GM19467 (cell line): ENCODE results near the gene RPP21.
"Not testable (repeated sequence)": the region's sequence is repeated elsewhere in the genome, so short reads cannot be mapped to it uniquely, and the experiment has no call there.

Source experiments
- ATAC-seq: cut with Tn5 transposase; IDR thresholded peaks from one replicate; pipeline ENCODE4 v1.9.1; 2021; ENCODE audit warnings: mild to moderate bottlenecking, moderate library complexity; ENCODE audit not compliant: unreplicated experiment

The RPP21 gene

GRCh38 chr6:30369280-30369679 is 24.3 kb downstream of the RPP21 start:
- not testable (repeated sequence) for ATAC-seq

GRCh38 chr6:30378290-30378937 is 33.5 kb downstream of the RPP21 start:
- no peak for ATAC-seq

GRCh38 chr6:30380464-30380863 is 35.5 kb downstream of the RPP21 start:
- no peak for ATAC-seq

GRCh38 chr6:30386166-30386565 is 41.2 kb downstream of the RPP21 start:
- no peak for ATAC-seq

- ATAC-seq: no peak
Measured at GRCh38 chr6:30391240-30391639, 46.3 kb downstream of the RPP21 start.

- no peak for ATAC-seq
Measured at GRCh38 chr6:30394139-30394538, 49.2 kb downstream of the RPP21 start.
